NT2/D1 (cell line): ENCODE measurements around the gene RFTN1.

ENCODE experiments used
- DNase-seq: peaks from one replicate; pipeline ENCODE4 v3.0.0-alpha.2; 2011; ENCODE audit warnings: low read depth, low spot score
- H3K27me3 ChIP-seq: 2 replicates; pipeline ENCODE4 v1.6.0; 2011; ENCODE audit warnings: mild to moderate bottlenecking; ENCODE audit not compliant: insufficient read length, insufficient read depth
- H3K36me3 ChIP-seq: 2 replicates; pipeline ENCODE4 v1.6.1; 2011; ENCODE audit warnings: mild to moderate bottlenecking, low read length, mixed read lengths; ENCODE audit not compliant: insufficient read depth, insufficient read length
- H3K4me1 ChIP-seq: 2 replicates; pipeline ENCODE4 v1.5.1; 2011; ENCODE audit not compliant: insufficient read depth, insufficient read length
- H3K4me3 ChIP-seq: 2 replicates; pipeline ENCODE4 v1.5.1; 2011; ENCODE audit warnings: low read depth; ENCODE audit not compliant: insufficient read length
- H3K9ac ChIP-seq: 2 replicates; pipeline ENCODE4 v1.6.0; 2011; ENCODE audit warnings: low read depth; ENCODE audit not compliant: insufficient read length
- H3K9me3 ChIP-seq: 2 replicates; pipeline ENCODE4 v1.5.1; 2011; ENCODE audit warnings: mild to moderate bottlenecking, low read length; ENCODE audit not compliant: insufficient read depth
- SUZ12 ChIP-seq: IDR thresholded peaks from 2 replicates; pipeline ENCODE4 v1.6.1; 2011; ENCODE audit not compliant: insufficient read length, insufficient read depth; ENCODE audit errors: extremely low read depth
- YY1 ChIP-seq: IDR thresholded peaks from 2 replicates; pipeline ENCODE4 v1.6.1; 2011; ENCODE audit not compliant: insufficient read length, insufficient read depth
- ZNF274 ChIP-seq: IDR thresholded peaks from 2 replicates; pipeline ENCODE4 v1.6.1; 2011; ENCODE audit warnings: mild to moderate bottlenecking, low read depth, low read length

Gene RFTN1

DNA sequence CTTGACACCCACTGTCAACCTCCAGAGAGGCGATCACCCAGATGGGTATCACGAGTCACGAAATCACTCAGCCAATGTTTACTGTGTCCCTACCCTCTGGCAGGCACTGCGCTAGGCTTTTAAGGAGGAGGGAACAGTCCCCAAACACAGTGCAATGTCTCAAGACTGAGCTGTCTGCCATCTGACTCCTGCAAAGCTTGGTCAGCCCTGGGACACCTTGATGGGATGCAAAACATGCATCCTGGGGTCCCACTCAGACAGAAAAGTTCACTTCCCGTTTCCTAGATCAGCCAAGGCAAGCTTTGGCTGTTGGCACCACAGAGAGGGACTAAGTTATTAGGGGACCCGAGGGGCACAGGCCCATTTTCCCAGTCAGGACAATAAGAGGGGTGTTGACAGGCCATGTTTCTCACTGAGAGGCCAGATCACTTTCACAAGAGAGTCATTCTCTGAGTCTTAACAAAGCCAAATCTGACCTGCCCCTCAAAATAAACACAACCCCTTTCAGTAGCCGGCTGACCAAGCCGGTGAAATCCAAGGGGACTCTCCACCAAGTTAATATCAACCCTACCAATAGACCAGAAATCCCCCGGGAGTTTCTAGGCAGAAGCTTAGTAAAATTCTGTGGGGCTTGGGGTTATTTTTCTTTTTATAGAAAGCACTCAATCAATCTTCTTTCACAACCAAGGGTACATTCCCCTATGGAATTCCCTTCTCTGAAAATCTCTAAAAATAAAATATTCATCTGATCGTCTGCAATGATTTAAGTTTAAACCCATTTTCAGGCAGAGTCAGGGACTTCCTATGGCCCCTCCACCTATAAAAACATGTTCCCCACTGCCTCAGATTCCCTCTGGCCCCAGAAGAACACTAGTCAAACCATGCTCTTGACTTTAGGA lies 3.5 kb downstream of the RFTN1 start:
- no peaks in the 10 kb centered on the region for H3K9me3 ChIP-seq
- no peak for DNase-seq
- TF ChIP-seq YY1 (no peak), SUZ12 (no peak), ZNF274 (no peak)
- H3K9ac ChIP-seq, result no peak overlapping the region
- H3K4me3 ChIP-seq, result no peak overlapping the region
- H3K27me3 ChIP-seq, result peaks cover 50% of the 10 kb centered on the region
- H3K4me1 ChIP-seq, result peaks cover 2% of the 10 kb centered on the region
- H3K36me3 ChIP-seq, result no peaks in the 10 kb centered on the region

GRCh38 chr3:16508591-16508995 lies 4.9 kb downstream of the RFTN1 start:
- H3K9ac ChIP-seq, result no peak overlapping the region

GRCh38 chr3:16508243-16508578 lies 5.3 kb downstream of the RFTN1 start:
- H3K4me1 ChIP-seq, result peaks cover 2% of the 10 kb centered on the region
- H3K9ac ChIP-seq, result no peak overlapping the region
- no peaks in the 10 kb centered on the region for H3K36me3 ChIP-seq
- H3K4me3 ChIP-seq, result no peak overlapping the region
- no peak for TF ChIP-seq SUZ12
- TF ChIP-seq ZNF274, result no peak
- TF ChIP-seq YY1, result no peak
- no peak for DNase-seq
- H3K27me3 ChIP-seq, result peaks cover 32% of the 10 kb centered on the region
- H3K9me3 ChIP-seq, result no peaks in the 10 kb centered on the region

More at GRCh38 chr3:16508591-16508995, 4.9 kb downstream of the RFTN1 start:
- no peaks in the 10 kb centered on the region for H3K36me3 ChIP-seq
- H3K27me3 ChIP-seq, result peaks cover 36% of the 10 kb centered on the region
- H3K4me3 ChIP-seq, result no peak overlapping the region
- DNase-seq, result no peak
- no peaks in the 10 kb centered on the region for H3K9me3 ChIP-seq
- peaks cover 2% of the 10 kb centered on the region for H3K4me1 ChIP-seq
- no peak for TF ChIP-seq ZNF274
- TF ChIP-seq SUZ12, result no peak
- TF ChIP-seq YY1, result no peak

DNA sequence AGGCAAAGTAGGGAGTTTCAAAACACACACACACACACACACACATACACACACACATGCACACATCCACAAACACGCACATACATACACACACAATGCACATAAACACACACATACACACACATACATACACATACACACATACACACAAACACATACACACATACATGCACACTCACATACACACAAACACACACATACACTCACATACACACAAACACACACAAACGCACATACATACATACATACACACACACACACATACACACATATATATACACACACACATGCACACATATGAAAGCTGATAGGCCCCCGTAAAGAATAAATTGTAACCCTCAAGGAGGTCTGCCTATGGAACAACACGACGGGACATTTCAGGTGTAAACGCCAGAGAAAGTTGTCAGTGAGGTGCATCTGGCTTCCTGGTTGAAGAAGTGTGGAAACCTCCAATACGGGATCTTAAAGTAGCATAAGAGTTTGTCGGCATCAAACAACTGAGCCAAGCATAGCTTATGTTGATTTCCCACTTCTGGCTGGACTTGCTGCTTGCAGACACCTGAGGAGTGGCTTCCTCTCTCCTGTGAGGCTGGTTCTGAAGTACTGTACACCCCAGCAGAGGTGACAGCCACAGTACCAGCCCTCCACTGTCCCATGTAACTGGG lies 5.8 kb downstream of the RFTN1 start:
- H3K4me3 ChIP-seq, result no peak overlapping the region
- no peak for DNase-seq
- H3K27me3 ChIP-seq, result peaks cover 27% of the 10 kb centered on the region
- TF ChIP-seq SUZ12, result no peak
- no peak for TF ChIP-seq YY1
- no peak for TF ChIP-seq ZNF274
- H3K4me1 ChIP-seq, result peaks cover 2% of the 10 kb centered on the region
- H3K9ac ChIP-seq, result no peak overlapping the region
- H3K9me3 ChIP-seq, result no peaks in the 10 kb centered on the region
- no peaks in the 10 kb centered on the region for H3K36me3 ChIP-seq

GRCh38 chr3:16506884-16507577 lies 6.5 kb downstream of the RFTN1 start:
- peaks cover 20% of the 10 kb centered on the region for H3K27me3 ChIP-seq
- no peaks in the 10 kb centered on the region for H3K9me3 ChIP-seq
- no peak overlapping the region for H3K4me3 ChIP-seq
- H3K36me3 ChIP-seq, result no peaks in the 10 kb centered on the region
- no peak overlapping the region for H3K9ac ChIP-seq
- TF ChIP-seq SUZ12 (no peak), ZNF274 (no peak), YY1 (no peak)
- H3K4me1 ChIP-seq, result no peaks in the 10 kb centered on the region
- no peak for DNase-seq

DNA sequence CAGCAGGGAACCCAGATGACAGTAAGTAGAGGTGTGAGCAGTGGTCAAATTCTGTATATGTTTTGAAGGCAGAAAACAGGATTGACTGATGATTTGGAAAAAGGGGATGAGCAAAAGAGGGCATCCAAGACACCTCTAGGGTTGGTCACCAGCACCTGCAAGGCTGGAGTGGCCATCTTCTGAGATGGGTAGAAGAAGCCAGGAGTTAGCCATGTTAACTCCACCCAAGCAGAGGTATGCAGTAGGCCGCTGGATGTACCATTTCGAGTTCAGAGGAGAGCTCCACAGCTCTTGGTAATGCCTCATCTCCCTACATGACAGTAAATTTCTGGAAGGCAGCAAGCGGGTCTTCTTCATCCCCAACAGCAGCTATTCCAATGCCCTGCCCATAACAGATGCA lies 7.0 kb downstream of the RFTN1 start:
- no peaks in the 10 kb centered on the region for H3K9me3 ChIP-seq
- no peaks in the 10 kb centered on the region for H3K4me1 ChIP-seq
- no peak for DNase-seq
- H3K4me3 ChIP-seq, result no peak overlapping the region
- H3K36me3 ChIP-seq, result no peaks in the 10 kb centered on the region
- no peak for TF ChIP-seq ZNF274
- no peak for TF ChIP-seq YY1
- TF ChIP-seq SUZ12, result no peak
- H3K9ac ChIP-seq, result no peak overlapping the region
- peaks cover 14% of the 10 kb centered on the region for H3K27me3 ChIP-seq

DNA sequence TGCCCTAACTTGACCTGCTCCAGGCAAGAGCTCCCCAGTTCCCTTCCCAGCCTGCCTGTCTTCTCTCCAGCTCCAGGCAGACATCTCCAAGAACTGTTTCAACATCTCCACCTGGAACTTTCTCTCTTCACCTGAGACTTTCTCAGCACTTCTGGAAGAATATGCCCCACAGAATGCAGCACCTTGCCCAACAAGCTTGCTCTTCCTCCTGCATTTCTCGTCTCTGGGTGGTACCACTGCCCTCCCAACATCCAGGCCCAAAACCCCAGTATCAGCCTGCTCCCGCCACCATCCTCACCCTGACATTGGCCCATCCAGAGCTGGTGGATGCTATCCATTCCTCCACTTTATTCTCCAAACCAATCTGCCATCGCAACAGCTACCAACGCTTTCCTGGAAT lies 8.8 kb downstream of the RFTN1 start:
- H3K36me3 ChIP-seq, result no peaks in the 10 kb centered on the region
- no peak for TF ChIP-seq ZNF274
- TF ChIP-seq SUZ12, result no peak
- no peak for TF ChIP-seq YY1

More for the DNA sequence above, 8.8 kb downstream of the RFTN1 start:
- peaks cover 2% of the 10 kb centered on the region for H3K27me3 ChIP-seq
- H3K9me3 ChIP-seq, result no peaks in the 10 kb centered on the region
- H3K4me1 ChIP-seq, result no peaks in the 10 kb centered on the region
- H3K4me3 ChIP-seq, result no peak overlapping the region
- H3K9ac ChIP-seq, result no peak overlapping the region
- no peak for DNase-seq
